Activated CD8-positive, alpha-beta memory T cell treated with anti-CD3 and anti-CD28 coated beads, Interleukin-2, amount 10 ng/mL, durations not matched to agents 7 days and 5 days (primary cell): Measurements from ENCODE around the gene RRAD. TPM values are rescaled to one million over a fixed set of nuclear protein-coding genes. Genes with fewer than 3 reads are reported as not detected.
"Not testable (repeated sequence)": the region's sequence is repeated elsewhere in the genome, so short reads cannot be mapped to it uniquely, and the experiment has no call there.

Experiments
- ATAC-seq: fragments of 150-1000 bp; cut with Tn5 transposase; one replicate; pipeline ENCODE4 v1.10.0; 2021; ENCODE audit warnings: moderate library complexity
- CTCF ChIA-PET: fragments of 350-600 bp; sonication (Branson Sonifier 250); formaldehyde crosslinking; loops from one replicate; lab custom pipeline; 2021; ENCODE audit warnings: antibody characterized with exemption; lab: Charles Lee
- DNase-seq: peaks from one replicate; pipeline ENCODE4 v3.0.0-alpha.2; 2020
- H3K27ac Mint-ChIP-seq: one replicate; pipeline ENCODE4 v1.8.0; 2021; ENCODE audit warnings: mild to moderate bottlenecking, mixed read lengths
- H3K27me3 Mint-ChIP-seq: one replicate; pipeline ENCODE4 v1.8.0; 2021; ENCODE audit warnings: mixed read lengths
- H3K36me3 Mint-ChIP-seq: one replicate; pipeline ENCODE4 v1.8.0; 2021; ENCODE audit warnings: mild to moderate bottlenecking, mixed read lengths
- H3K4me1 Mint-ChIP-seq: one replicate; pipeline ENCODE4 v1.8.0; 2021; ENCODE audit warnings: mixed read lengths
- H3K4me3 Mint-ChIP-seq: one replicate; pipeline ENCODE4 v1.8.0; 2021; ENCODE audit warnings: mild to moderate bottlenecking, moderate library complexity, mixed read lengths
- H3K9me3 Mint-ChIP-seq: one replicate; pipeline ENCODE4 v1.8.0; 2022; ENCODE audit warnings: low read depth, mixed read lengths
- total RNA-seq, 2 experiments: library from RNA; stranded (reverse); gene quantifications; one replicate each; pipeline ENCODE4 v1.2.3, GENCODE V29; 2021

The RRAD gene
- total RNA-seq, 2 experiments from 2014 or later, result 0.55 to 2.5 TPM

- CTCF ChIA-PET, result interaction anchor here (0.9 to 3.2 kb wide), 4 partner anchors 9 to 56 kb away, joined by 3 to 15 read pairs (median 6); partner anchors contain the start of gene CES3
- Mint-ChIP-seq H3K4me1 (peaks cover 4% of the 10 kb centered on the region), H3K36me3 (no peaks in the 10 kb centered on the region), H3K4me3 (no peak overlapping the region), H3K9me3 (no peaks in the 10 kb centered on the region), H3K27me3 (no peaks in the 10 kb centered on the region), H3K27ac (no peak overlapping the region)
- ATAC-seq, result no peak
- DNase-seq, result no peak
Measured at GRCh38 chr16:66904846-66905632, 20.3 kb downstream of the RRAD start.

- H3K4me3 Mint-ChIP-seq, result no peak overlapping the region
- H3K4me1 Mint-ChIP-seq, result peaks cover 4% of the 10 kb centered on the region
- H3K27me3 Mint-ChIP-seq, result no peaks in the 10 kb centered on the region
- ATAC-seq, result no peak
- DNase-seq, result no peak
- CTCF ChIA-PET, result interaction anchor here (1.2 to 3.2 kb wide), 3 partner anchors 9 to 24 kb away, joined by 3 to 15 read pairs (median 9); no protein-coding TSS in a partner anchor
- H3K27ac Mint-ChIP-seq, result no peak overlapping the region
- no peaks in the 10 kb centered on the region for H3K9me3 Mint-ChIP-seq
- H3K36me3 Mint-ChIP-seq, result no peaks in the 10 kb centered on the region
Measured at GRCh38 chr16:66904428-66904845, 20.9 kb downstream of the RRAD start.

- DNase-seq (no peak), ATAC-seq (no peak)
- Mint-ChIP-seq H3K27me3 (no peaks in the 10 kb centered on the region), H3K36me3 (no peaks in the 10 kb centered on the region), H3K9me3 (no peaks in the 10 kb centered on the region), H3K4me1 (peaks cover 4% of the 10 kb centered on the region), H3K4me3 (no peak overlapping the region), H3K27ac (no peak overlapping the region)
- CTCF ChIA-PET, result interaction anchor here (1.0 to 2.7 kb wide), 5 partner anchors 8 to 200 kb away, joined by 3 to 15 read pairs (median 5); no protein-coding TSS in a partner anchor
Measured at GRCh38 chr16:66903544-66904427, 21.5 kb downstream of the RRAD start.

- CTCF ChIA-PET, result interaction anchor here (0.6 to 2.7 kb wide), 6 partner anchors 7 to 357 kb away, joined by 3 to 15 read pairs (median 4); no protein-coding TSS in a partner anchor
- Mint-ChIP-seq H3K4me1 (peaks cover 4% of the 10 kb centered on the region), H3K27ac (no peak overlapping the region), H3K36me3 (no peaks in the 10 kb centered on the region), H3K9me3 (no peaks in the 10 kb centered on the region), H3K4me3 (no peak overlapping the region), H3K27me3 (no peaks in the 10 kb centered on the region)
- no peak for ATAC-seq
- DNase-seq, result no peak
Measured at GRCh38 chr16:66902648-66903543, 22.4 kb downstream of the RRAD start.

- Mint-ChIP-seq H3K4me3 (no peak overlapping the region), H3K9me3 (no peaks in the 10 kb centered on the region), H3K27ac (no peak overlapping the region), H3K27me3 (no peaks in the 10 kb centered on the region), H3K36me3 (no peaks in the 10 kb centered on the region), H3K4me1 (peaks cover 4% of the 10 kb centered on the region)
- DNase-seq (no peak), ATAC-seq (no peak)
- CTCF ChIA-PET, result interaction anchor here (1.1 to 2.3 kb wide), 2 partner anchors 27 to 42 kb away, joined by 3 to 5 read pairs; no protein-coding TSS in a partner anchor
Measured at GRCh38 chr16:66901626-66902025, 23.7 kb downstream of the RRAD start.

- Mint-ChIP-seq H3K27ac (no peak overlapping the region), H3K9me3 (no peaks in the 10 kb centered on the region), H3K4me3 (no peak overlapping the region), H3K36me3 (no peaks in the 10 kb centered on the region), H3K27me3 (no peaks in the 10 kb centered on the region), H3K4me1 (peaks cover under 1% of the 10 kb centered on the region)
- CTCF ChIA-PET, result interaction anchor here (1.1 to 2.3 kb wide), 2 partner anchors 28 to 43 kb away, joined by 3 to 5 read pairs; no protein-coding TSS in a partner anchor
- DNase-seq (no peak), ATAC-seq (no peak)
Measured at GRCh38 chr16:66900721-66901441, 24.5 kb downstream of the RRAD start.

GRCh38 chr16:66899945-66900710, 25.2 kb downstream of the RRAD start:
- Mint-ChIP-seq H3K27me3 (no peaks in the 10 kb centered on the region), H3K27ac (no peak overlapping the region), H3K4me1 (peaks cover 2% of the 10 kb centered on the region), H3K9me3 (no peaks in the 10 kb centered on the region), H3K4me3 (no peak overlapping the region), H3K36me3 (no peaks in the 10 kb centered on the region)
- CTCF ChIA-PET, result no interaction called here
- no peak for ATAC-seq
- DNase-seq, result no peak

GRCh38 chr16:66899310-66899944, 25.9 kb downstream of the RRAD start:
- CTCF ChIA-PET, result interaction anchor here (1.4 to 2.4 kb wide), 2 partner anchors 29 to 53 kb away, joined by 4 to 7 read pairs; no protein-coding TSS in a partner anchor

GRCh38 chr16:66898933-66899309, 26.4 kb downstream of the RRAD start:
- ATAC-seq (no peak), DNase-seq (no peak)
- H3K36me3 Mint-ChIP-seq, result no peaks in the 10 kb centered on the region
- H3K27ac Mint-ChIP-seq, result no peak overlapping the region
- no peak overlapping the region for H3K4me3 Mint-ChIP-seq
- CTCF ChIA-PET, result interaction anchor here (1.4 to 2.4 kb wide), 2 partner anchors 29 to 53 kb away, joined by 4 to 7 read pairs; no protein-coding TSS in a partner anchor
- H3K27me3 Mint-ChIP-seq, result no peaks in the 10 kb centered on the region
- peaks cover 11% of the 10 kb centered on the region for H3K4me1 Mint-ChIP-seq
- no peaks in the 10 kb centered on the region for H3K9me3 Mint-ChIP-seq

More at GRCh38 chr16:66899310-66899944, 25.9 kb downstream of the RRAD start:
- Mint-ChIP-seq H3K4me1 (peaks cover 9% of the 10 kb centered on the region), H3K9me3 (no peaks in the 10 kb centered on the region), H3K27me3 (no peaks in the 10 kb centered on the region), H3K36me3 (no peaks in the 10 kb centered on the region), H3K4me3 (no peak overlapping the region), H3K27ac (no peak overlapping the region)
- ATAC-seq (no peak), DNase-seq (no peak)

GRCh38 chr16:66898207-66898606, 27.1 kb downstream of the RRAD start:
- peaks cover 13% of the 10 kb centered on the region for H3K4me1 Mint-ChIP-seq
- CTCF ChIA-PET, result interaction anchor here (0.7 to 2.4 kb wide), 7 partner anchors 9 to 568 kb away, joined by 3 to 7 read pairs (median 4); no protein-coding TSS in a partner anchor
- H3K36me3 Mint-ChIP-seq, result no peaks in the 10 kb centered on the region
- no peaks in the 10 kb centered on the region for H3K27me3 Mint-ChIP-seq
- DNase-seq (no peak), ATAC-seq (no peak)
- no peak overlapping the region for H3K27ac Mint-ChIP-seq
- no peaks in the 10 kb centered on the region for H3K9me3 Mint-ChIP-seq
- H3K4me3 Mint-ChIP-seq, result no peak overlapping the region

- not testable (repeated sequence) for ATAC-seq, DNase-seq, H3K36me3 Mint-ChIP-seq, H3K9me3 Mint-ChIP-seq, H3K27ac Mint-ChIP-seq, H3K27me3 Mint-ChIP-seq, H3K4me3 Mint-ChIP-seq
- H3K4me1 Mint-ChIP-seq, result peaks cover 20% of the 10 kb centered on the region
- CTCF ChIA-PET, result interaction anchor here (1.0 to 7.3 kb wide), 11 partner anchors 8 to 288 kb away, joined by 3 to 140 read pairs (median 13); partner anchors contain the start of genes CDH16, CIAO2B, NAE1 and PDP2
Measured at GRCh38 chr16:66896682-66897081, 28.7 kb downstream of the RRAD start.
